HL-60 (cell line): Measurements from ENCODE around the gene OR7C1.
"Not testable (repeated sequence)": the region's sequence is repeated elsewhere in the genome, so short reads cannot be mapped to it uniquely, and the experiment has no call there.

Experiments
- DNase-seq, 2 experiments: peaks; one replicate each; pipeline ENCODE4 v3.0.0-alpha.2; 2010 to 2020; ENCODE audit warnings: low read depth in 1 of 2, low spot score in 1 of 2
- H3K27ac ChIP-seq: fragments of 250-450 bp; sonication (Bioruptor Pico); replicated peaks from 2 replicates; pipeline ENCODE4 v1.5.1; 2020; ENCODE audit warnings: mild to moderate bottlenecking, moderate library complexity
- H3K27me3 ChIP-seq: fragments of 250-450 bp; sonication (Bioruptor Pico); 2 replicates; pipeline ENCODE4 v1.5.1; 2021; ENCODE audit warnings: mild to moderate bottlenecking, moderate library complexity; ENCODE audit not compliant: insufficient read depth, poor library complexity, severe bottlenecking
- H3K4me3 ChIP-seq: replicated peaks from 2 replicates; pipeline ENCODE4 v1.5.1; 2011; ENCODE audit warnings: mild to moderate bottlenecking, control low read depth, low read length; ENCODE audit not compliant: insufficient read depth
- GABPA ChIP-seq: IDR thresholded peaks from 2 replicates; pipeline ENCODE4 v1.6.1; 2012; ENCODE audit warnings: low read depth
- POLR2AphosphoS5 ChIP-seq: IDR thresholded peaks from 2 replicates; pipeline ENCODE4 v1.6.1; 2012; ENCODE audit warnings: low read depth
- SPI1 ChIP-seq: IDR thresholded peaks from 2 replicates; pipeline ENCODE4 v1.6.1; 2012; ENCODE audit warnings: low read depth, mild to moderate bottlenecking, borderline replicate concordance
- TF ChIP-seq, protein P1 (sequence below): IDR thresholded peaks from one replicate; pipeline ENCODE4 v1.5.1; 2011; ENCODE audit warnings: low read length, control low read depth, inconsistent platforms; ENCODE audit not compliant: insufficient read depth
- TF ChIP-seq, protein P2 (sequence below): IDR thresholded peaks from 2 replicates; pipeline ENCODE4 v1.6.1; 2012; ENCODE audit warnings: low read depth; ENCODE audit not compliant: insufficient replicate concordance

The OR7C1 gene

DNA sequence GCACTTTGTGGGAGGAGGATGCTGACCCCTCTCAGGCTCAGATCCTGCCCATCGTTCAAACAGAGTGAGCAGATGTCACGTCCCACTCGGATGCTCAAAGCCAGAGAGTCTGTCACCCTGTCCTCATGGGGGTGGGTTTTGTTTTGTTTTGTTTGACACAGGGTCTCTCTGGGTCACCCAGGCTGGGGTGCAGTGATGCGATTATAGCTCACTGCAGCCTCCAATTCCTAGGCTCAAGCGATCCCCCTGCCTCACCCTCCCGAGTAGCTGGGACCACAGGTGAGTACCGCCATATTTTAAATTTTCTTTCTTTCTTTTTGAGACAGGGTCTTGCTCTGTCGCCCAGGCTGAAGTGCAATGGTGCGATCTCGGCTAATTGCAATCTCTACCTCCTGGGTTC, 60.6 kb downstream of the OR7C1 start:
- Histone ChIP-seq H3K4me3 (no peak overlapping the region), H3K27ac (no peak overlapping the region), H3K27me3 (no peaks in the 10 kb centered on the region)
- no peak for DNase-seq
- TF ChIP-seq, protein P1, sequence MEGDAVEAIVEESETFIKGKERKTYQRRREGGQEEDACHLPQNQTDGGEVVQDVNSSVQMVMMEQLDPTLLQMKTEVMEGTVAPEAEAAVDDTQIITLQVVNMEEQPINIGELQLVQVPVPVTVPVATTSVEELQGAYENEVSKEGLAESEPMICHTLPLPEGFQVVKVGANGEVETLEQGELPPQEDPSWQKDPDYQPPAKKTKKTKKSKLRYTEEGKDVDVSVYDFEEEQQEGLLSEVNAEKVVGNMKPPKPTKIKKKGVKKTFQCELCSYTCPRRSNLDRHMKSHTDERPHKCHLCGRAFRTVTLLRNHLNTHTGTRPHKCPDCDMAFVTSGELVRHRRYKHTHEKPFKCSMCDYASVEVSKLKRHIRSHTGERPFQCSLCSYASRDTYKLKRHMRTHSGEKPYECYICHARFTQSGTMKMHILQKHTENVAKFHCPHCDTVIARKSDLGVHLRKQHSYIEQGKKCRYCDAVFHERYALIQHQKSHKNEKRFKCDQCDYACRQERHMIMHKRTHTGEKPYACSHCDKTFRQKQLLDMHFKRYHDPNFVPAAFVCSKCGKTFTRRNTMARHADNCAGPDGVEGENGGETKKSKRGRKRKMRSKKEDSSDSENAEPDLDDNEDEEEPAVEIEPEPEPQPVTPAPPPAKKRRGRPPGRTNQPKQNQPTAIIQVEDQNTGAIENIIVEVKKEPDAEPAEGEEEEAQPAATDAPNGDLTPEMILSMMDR, result no peak
- TF ChIP-seq SPI1, result no peak
- TF ChIP-seq, protein P2, sequence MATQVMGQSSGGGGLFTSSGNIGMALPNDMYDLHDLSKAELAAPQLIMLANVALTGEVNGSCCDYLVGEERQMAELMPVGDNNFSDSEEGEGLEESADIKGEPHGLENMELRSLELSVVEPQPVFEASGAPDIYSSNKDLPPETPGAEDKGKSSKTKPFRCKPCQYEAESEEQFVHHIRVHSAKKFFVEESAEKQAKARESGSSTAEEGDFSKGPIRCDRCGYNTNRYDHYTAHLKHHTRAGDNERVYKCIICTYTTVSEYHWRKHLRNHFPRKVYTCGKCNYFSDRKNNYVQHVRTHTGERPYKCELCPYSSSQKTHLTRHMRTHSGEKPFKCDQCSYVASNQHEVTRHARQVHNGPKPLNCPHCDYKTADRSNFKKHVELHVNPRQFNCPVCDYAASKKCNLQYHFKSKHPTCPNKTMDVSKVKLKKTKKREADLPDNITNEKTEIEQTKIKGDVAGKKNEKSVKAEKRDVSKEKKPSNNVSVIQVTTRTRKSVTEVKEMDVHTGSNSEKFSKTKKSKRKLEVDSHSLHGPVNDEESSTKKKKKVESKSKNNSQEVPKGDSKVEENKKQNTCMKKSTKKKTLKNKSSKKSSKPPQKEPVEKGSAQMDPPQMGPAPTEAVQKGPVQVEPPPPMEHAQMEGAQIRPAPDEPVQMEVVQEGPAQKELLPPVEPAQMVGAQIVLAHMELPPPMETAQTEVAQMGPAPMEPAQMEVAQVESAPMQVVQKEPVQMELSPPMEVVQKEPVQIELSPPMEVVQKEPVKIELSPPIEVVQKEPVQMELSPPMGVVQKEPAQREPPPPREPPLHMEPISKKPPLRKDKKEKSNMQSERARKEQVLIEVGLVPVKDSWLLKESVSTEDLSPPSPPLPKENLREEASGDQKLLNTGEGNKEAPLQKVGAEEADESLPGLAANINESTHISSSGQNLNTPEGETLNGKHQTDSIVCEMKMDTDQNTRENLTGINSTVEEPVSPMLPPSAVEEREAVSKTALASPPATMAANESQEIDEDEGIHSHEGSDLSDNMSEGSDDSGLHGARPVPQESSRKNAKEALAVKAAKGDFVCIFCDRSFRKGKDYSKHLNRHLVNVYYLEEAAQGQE, result no peak
- no peak for TF ChIP-seq POLR2AphosphoS5
- TF ChIP-seq GABPA, result no peak

DNA sequence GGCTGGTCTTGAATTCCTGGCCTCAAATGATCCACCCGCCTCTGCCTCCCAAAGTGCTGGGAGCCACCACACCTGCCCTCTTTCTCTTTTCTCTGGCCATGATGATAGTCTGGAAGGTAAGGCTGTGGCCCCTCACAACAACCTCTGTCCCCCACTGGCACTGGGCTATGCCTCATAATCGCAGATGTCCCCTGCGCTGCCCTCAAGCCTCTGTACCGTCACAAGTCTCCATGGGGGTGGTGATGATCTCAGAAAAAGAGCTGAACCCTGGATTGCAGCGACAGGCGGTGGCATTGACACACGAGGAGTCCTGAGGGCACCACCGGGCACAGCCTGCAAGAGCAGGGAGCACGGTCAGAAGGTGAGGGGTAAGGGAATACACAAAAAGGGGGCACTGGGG, 61.3 kb downstream of the OR7C1 start:
- not testable (repeated sequence) for H3K27ac ChIP-seq, DNase-seq, H3K4me3 ChIP-seq, H3K27me3 ChIP-seq

DNA sequence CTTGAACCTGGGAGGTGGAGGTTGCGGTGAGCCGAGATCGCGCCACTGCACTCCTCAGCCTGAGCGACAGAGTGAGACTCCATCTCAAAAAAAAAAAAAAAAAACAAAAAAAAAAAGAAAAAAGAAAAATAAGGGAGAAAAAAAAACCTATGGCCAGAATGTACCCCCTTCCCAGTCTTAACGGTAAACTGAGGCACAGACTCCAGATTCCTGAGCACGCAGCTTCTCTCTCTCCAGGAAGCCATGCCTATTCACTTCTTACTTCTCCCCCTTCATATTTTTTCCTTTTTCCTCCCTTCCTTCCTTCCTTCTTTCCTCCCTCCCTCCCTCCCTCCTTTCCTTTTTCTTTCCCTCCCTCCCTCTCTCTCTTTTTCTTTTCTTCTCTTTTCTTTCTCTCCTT, 62.0 kb downstream of the OR7C1 start:
- no peak for DNase-seq
- TF ChIP-seq, protein P1, result no peak
- TF ChIP-seq, protein P2, result no peak
- TF ChIP-seq SPI1 (no peak), GABPA (no peak), POLR2AphosphoS5 (no peak)
- Histone ChIP-seq H3K27ac (no peak overlapping the region), H3K27me3 (no peaks in the 10 kb centered on the region), H3K4me3 (no peak overlapping the region)

DNA sequence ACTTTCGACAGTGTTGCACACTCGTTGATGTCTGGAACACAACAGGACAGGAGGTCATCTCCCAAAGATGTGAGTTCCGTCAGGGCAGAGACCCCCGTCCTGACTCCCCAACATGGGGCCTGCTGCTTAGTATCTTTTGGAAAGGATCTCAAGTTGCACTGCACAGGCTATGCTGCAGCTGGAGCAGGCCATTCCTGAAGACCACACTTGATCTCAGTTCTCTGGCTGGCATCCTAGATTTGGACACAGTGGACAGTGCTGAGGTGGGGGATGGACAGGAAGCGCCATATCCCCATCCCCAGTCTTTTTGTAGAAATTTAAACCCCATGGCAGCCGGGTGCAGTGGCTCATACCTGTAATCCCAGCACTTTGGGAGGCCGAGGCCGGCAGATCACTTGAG, 62.5 kb downstream of the OR7C1 start:
- Histone ChIP-seq H3K27me3 (no peaks in the 10 kb centered on the region), H3K27ac (no peak overlapping the region), H3K4me3 (no peak overlapping the region)
- no peak for DNase-seq
- TF ChIP-seq SPI1, result no peak
- TF ChIP-seq GABPA, result no peak
- no peak for TF ChIP-seq POLR2AphosphoS5
- TF ChIP-seq, protein P2, result no peak
- TF ChIP-seq, protein P1, result no peak
